HG03135 (cell line): ENCODE data around the gene BSPRY.
"Not testable (repeated sequence)": the region's sequence is repeated elsewhere in the genome, so short reads cannot be mapped to it uniquely, and the experiment has no call there.

Experiments used
- ATAC-seq: cut with Tn5 transposase; IDR thresholded peaks from one replicate; pipeline ENCODE4 v1.9.1; 2021; ENCODE audit warnings: mild to moderate bottlenecking, moderate library complexity; ENCODE audit not compliant: unreplicated experiment

The BSPRY gene

DNA sequence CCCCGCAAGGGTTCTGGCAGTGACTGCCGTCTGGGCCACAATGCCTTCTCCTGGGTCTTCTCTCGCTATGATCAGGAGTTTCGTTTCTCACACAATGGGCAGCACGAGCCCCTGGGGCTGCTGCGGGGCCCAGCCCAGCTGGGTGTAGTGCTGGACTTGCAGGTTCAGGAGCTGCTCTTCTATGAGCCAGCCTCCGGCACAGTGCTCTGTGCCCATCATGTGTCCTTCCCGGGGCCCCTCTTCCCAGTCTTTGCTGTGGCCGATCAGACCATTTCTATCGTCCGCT, 20.5 kb downstream of the BSPRY start:
- ATAC-seq: no peak

DNA sequence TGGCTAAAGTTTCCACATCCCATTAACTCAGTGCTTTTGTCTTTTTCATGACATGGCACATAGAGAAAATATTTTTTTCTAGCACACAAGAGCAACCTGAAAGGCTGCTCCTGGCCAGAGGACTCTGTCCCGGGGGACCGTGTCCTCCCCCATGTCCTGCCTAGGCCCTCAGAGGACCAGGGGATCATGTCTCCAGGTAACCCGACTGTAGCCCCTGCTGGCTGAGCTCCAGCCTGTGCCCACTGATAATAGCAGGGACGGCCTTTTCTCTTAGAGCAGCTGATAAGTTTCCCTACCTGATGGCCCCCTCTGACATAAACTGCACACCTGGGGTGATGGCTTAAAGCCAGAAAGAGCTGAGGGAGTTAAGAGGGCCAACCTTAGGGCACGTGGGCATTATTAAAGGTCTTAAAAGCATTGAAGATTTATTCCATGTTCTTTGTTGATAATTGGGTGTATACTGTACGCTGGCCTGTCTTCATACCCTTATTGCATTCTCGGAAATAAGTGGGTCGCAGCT, 21.5 kb downstream of the BSPRY start:
- ATAC-seq: no peak

DNA sequence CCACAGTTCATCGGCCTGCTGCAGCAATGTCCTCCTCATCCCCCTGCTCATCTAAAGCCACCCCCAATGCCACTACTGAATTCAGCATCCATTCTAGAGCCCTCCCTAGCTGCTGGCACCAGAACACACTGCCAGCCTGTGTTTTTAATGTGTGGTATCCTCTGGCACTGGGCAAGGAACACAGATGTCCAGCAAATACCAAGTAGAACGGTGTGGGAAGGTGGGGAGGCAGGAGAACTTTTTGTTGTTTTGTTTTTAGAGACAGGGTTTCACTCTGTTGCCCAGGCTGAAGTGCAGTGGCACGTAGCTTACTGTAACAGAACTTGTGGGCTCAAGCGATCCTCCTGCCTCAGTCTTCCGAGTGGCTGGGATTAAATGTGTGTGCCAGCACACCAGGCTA, 22.7 kb downstream of the BSPRY start:
- ATAC-seq: no peak

DNA sequence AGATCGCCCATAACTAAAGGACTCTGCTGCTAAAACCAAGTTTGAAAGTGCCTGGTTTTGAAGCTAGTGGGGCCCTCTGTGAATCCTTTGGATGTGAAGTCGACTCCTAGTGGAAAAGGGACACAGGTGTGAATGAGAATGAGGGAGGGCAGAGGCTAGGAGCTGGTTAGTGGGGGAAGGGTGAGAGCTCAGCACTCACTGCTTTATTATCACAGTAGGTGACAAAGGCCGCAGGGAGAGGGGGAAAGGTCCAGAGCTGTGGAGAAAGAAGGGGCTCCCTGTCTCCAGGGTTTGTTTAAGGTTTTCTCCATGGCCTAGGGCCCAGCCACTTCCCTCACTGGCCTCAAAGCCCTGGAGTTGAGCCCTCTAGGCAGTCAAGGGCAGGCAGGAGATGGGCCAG, 23.9 kb downstream of the BSPRY start:
- ATAC-seq: no peak

DNA sequence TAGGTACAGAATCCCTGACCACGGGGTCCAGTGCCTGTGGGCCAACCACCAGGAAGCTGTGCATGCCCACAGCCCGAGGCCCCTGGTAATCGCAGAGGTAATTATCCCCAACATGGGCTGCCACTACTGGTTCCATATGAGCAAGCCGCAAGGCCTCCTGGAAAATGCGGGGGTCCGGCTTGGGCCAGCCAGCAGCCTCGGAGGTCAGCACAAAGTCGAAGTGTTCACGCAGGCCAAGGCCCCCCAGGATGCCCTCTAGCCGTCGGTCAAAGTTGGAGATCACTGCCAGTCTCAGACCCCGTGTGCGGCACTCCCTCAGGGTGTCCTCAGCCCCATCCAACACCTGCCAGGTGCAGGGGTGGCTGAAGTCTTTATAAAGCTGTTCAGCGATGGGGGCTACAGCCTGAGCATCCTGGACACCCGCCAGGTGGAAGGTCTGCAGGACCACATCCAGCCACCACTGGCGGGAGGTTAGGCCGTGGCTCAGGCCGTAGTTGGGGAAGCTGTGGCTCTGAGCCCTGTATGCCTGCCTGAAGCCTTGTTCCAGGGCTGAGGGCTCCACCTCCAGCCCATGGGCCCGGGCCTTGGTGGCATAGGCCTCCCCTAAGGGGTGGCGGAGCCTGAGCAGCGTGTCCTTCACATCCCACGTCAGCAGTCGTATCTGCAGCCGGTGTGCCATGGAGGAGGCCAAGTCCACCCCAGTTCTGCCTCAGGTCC, 24.5 kb downstream of the BSPRY start:
- ATAC-seq: no peak

DNA sequence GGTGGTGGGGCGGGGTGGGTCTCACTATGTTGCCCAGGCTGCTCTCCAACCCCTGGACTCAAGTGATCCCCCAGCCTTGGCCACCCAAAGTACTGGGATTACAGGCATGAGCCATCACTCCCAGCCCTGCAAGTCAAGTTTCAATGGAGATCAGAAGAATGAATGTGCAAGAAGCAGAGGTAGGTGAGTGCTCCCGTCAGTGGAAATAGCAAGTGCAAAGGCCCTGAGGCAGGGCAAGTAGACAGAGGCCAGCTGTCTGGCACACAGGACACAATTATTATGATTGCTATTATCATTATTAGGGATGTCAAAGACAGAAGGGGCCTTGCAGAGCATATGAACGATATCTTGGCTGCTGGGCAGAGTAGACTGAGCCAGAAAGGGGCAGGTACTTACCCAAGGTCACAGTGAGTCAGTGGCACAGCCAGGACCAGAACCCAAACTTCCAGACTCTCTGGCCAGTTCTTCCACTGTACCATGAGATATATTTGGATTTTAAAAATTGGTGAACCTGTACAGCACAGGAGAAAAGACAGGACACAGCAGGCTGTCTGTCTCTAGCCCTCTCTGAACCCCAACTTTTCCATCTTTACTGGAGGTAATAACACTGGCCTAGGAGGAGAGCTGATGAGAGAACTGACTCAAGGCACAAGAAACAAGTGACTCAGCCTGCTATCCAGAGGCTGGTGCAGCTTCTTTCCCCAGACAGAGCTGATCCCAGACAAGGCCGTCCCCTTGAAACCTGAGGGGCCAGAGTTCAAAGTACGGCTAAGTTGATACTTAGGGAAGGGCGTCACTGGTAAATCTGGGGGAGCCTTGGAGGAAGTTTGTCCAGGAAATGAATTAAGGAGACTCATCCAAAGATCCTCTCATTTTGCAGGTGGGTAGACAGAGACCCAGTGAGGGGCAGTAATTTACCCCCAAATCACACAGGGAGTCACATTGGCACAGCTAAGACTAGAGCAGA, 26.0 kb downstream of the BSPRY start:
- ATAC-seq: no peak

DNA sequence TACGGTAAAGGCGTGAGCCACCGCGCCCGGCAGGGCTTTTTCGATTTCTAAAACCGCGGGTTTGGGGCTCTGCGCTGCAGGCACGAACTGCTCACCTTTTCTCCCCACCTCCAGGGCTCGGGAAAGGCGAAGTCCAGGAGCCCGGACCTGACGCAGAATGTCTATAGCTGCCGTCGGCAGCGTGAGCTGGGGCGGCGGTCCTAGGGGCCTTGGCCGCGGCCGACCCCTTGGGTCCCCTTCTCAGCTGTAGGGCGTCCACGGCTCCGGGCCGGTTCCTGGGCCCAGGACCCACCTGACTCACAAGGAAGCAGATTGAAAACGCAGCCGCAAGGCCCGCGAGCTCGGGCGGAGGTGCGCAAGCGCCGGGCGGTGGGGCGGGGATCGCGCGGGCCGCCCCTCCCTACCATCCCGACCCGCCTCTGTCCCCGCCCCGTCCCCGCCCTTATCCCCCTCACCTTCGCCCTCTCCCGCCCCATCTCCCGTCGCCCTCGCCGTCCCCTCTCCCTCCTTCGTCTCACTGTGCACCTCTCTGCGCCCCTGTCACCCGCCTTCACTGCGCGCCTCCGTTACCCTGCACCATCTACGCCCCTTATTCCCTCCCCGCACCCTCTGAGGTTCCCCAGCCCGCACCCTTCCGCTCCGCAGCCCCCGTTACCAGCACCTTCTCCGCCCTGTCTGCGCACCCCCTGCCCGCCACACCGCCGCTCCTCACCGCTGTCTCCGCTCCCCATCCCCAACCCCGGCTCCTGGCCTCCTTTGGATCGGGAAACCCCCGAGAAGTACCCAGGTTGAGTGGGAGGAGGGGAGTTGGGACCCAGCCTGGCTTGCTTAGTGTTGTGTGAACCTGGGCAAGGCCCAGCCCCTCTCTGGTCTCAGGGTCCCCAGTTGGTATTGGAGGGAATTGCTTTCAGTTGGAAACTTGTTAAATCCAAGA, 27.6 kb downstream of the BSPRY start, which contains the start of gene HDHD3:
TSS of gene HDHD3 (minus strand) at position 353 of the 934 bp plus-strand sequence. CDS start 2,632 bp downstream, outside the sequence.
- peak; percentile 72 for ATAC-seq

DNA sequence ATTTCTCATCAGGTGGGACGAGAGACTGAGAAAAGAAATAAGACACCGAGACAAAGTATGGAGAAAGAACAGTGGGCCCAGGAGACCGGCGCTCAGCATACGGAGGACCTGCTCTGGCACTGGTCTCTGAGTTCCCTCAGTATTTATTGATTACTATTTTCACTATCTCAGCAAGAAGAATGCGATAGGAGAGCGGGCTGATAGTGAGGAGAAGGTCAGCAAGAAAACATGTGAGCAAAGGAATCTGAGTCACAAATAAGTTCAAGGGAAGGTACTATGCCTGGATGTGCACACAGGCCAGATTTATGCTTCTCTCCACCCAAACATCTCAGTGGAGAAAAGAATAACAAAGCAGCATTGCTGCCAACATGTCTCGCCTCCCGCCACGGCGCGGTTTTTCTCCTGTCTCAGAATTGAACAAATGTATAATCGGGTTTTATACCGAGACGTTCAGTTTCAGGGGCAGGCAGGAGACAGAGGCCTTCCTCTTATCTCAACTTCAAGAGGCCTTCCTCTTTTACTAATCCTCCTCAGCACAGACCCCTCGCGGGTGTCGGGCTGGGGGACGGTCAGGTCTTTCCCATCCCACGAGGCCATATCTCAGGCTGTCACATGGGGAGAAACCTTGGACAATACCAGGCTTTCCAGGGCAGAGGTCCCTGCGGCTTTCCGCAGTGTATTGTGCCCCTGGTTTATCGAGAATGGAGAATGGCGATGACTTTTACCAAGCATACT, 29.9 kb downstream of the BSPRY start:
- not testable (repeated sequence) for ATAC-seq

DNA sequence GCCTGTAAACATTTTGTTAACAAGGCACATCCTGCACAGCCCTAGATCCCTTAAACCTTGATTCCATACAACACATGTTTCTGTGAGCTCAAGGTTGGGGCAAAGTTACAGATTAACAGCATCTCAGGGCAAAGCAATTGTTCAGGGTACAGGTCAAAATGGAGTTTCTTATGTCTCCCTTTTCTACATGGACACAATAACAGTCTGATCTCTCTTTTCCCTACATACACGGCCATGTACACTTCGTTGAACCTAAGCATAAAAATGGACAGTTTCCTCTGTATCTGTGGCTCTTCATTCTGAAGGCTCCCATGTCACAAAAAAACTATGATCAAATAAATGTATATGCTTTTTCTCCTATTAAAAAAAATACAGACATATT, 30.5 kb downstream of the BSPRY start:
- ATAC-seq: not testable (repeated sequence)

DNA sequence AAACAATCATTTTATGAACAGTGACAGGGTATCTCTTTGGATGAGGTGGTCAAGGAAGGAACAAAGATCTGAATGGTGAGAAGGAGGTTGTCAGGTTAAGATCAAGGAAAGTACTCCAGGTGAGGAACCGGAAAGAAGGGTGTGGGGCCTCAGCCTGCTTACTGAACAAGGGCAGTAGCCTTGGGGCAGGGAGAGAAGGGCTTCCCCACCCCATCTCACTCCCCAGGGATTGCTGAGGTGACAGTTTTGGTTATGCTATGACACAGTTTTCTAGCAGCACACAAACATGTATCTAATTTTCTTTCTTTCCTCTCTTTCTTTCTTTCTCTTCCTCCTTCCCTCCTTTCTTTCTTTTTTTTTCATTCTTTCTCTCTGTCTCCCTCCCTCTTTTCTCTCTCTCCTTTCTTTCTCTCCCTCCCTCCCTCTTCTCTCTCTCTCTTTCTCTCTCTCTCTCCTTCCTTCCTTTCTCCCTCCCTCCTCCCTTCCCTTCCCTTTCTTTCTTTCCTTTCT, 31.6 kb downstream of the BSPRY start:
- ATAC-seq: peak; percentile 37

DNA sequence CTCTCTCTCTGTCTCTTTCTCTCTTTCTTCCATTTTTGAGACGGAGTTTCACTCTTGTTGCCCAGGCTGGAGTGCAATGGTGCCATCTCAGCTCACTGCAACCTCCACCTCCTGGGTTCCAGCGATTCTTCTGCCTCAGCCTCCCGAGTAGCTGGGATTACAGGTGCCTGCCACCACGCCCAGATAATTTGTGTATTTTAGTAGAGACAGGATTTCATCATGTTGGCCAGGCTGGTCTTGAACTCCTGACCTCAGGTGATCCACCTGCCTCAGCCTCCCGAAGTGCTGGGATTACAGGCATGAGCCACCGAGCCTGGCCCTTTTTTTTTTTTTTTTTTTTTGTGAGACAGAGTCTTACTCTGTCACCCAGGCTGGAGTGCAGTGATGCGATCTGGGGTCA, 32.1 kb downstream of the BSPRY start:
- not testable (repeated sequence) for ATAC-seq

DNA sequence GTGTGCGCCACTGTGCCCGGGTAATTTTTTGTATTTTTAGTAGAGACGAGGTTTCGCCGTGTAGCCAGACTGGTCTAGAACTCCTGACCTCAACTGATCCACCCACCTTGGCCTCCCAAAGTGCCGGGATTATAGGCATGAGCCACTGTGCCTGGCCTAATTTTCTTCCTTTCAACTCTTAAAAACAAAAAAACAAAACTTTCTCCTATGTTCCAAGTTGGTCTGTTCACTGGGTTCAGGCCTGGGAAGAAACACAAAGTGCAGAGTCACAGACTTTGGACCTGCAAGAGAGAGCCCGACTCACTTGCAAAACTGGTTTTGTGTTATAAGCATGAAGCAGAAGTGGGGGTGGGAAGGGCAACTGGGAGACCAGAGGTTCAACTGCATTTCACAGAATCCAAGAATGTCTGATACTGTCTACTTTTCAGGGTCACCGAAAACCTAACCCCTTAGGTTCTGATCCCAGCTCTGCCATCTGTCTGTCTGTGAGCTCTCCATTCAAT, 32.6 kb downstream of the BSPRY start:
- ATAC-seq: no peak

DNA sequence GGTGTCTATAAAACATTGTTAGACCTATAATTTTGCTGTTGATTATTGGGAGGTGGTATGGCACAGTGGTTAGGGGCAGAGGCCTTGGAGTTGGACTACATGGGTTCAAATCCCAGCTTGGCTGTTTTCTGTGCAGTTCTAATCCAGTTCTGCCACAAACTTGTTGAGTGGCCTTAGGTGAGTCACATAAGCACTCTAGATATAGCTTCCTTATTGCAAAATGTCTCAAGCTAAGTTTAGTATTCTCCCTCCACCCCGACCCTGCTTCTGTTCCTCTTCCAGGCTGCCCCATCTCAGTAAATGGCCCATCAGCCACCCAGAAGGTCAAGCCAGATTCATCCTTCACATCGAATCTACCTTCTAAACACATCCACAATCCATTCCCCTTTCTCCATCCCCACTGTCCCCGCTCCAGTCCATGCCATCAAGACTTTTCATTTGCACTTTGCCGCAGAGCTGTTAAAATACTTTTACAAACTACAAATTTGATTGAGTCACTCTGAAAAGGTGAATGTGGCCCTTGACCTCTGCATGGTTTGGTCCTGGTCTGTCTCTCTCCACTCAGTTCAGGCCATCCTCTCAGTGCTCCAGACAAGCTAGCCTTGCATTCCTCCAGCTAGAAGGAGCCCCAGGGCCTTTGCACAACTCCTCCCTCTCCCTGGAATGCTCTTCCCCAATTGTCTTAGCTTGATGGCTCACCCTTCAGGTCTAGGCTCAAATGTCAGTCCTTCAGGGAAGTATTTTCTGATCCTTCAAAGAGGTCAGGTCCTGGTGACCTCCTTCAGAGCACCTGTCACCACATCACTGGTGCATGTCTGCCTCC, 37.4 kb downstream of the BSPRY start:
- ATAC-seq: no peak

DNA sequence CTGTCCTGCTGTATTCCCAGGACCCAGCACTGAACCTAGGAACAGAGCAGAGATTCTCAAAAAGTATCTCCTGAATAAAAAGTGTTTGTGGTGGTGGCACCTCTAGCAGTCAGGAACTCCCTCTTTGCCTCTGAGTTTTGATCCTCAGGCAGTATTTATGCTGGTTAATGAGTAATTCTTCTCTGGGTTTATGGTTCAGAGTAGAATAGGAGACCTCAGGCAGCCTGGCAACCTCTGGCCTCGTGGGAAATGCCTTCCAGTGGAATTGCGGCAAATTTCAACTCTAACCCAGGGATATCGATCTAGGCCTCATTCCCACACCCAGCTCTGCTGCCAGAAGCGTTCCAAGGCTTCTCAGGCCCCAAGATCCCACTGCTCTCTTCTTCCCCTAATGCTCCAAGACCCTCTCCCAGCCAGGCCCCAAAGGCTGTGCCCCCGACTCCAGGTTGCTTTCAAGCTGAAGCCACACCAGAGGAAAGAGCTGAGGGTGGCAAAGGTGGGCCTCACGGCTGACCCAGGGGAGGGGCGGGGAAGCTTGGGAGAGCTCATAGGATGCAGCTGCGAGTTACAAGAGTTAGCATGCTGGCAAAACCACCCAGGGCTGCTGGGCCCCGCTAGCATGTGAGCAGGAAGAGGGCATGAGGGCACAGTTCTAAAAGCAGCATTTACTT, 38.4 kb downstream of the BSPRY start:
- ATAC-seq: no peak

DNA sequence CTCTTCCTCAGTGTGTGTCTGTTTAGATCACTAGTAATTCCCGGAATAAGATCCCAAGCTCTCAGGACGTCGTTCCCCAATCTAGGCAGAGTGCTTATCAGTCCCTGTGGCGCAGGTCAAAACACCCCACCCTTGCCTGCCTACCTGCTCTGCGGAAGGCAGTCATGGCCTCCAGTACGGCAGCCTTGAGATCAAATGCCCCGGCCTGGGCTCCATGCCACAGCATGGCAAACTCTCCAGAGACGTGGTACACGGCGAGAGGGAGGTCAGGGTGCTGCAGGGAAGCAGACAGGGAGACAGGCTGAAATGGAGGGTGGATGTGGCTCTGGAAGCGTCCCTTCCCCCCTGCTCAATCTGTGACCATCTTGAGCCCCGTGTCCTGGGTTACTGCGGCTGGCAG, 39.5 kb downstream of the BSPRY start:
- no peak for ATAC-seq

DNA sequence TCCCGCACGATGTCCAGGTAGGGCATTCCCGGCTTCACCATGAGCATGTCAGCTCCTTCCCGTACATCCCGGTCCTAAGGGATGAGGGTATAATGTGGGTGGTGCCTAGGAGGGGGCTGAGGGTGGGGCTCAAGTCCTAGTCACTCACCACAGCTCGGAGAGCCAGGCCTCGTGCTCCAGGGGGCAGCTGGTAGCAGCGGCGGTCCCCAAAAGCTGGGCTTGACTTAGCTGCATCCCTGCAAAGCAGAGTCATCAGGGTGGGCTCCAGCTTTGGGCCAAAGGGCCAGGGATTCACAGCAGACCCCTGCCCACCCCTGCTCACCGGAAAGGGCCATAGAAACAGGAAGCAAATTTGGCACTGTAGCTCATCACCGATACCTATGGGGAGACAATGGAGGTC, 40.1 kb downstream of the BSPRY start:
- no peak for ATAC-seq

DNA sequence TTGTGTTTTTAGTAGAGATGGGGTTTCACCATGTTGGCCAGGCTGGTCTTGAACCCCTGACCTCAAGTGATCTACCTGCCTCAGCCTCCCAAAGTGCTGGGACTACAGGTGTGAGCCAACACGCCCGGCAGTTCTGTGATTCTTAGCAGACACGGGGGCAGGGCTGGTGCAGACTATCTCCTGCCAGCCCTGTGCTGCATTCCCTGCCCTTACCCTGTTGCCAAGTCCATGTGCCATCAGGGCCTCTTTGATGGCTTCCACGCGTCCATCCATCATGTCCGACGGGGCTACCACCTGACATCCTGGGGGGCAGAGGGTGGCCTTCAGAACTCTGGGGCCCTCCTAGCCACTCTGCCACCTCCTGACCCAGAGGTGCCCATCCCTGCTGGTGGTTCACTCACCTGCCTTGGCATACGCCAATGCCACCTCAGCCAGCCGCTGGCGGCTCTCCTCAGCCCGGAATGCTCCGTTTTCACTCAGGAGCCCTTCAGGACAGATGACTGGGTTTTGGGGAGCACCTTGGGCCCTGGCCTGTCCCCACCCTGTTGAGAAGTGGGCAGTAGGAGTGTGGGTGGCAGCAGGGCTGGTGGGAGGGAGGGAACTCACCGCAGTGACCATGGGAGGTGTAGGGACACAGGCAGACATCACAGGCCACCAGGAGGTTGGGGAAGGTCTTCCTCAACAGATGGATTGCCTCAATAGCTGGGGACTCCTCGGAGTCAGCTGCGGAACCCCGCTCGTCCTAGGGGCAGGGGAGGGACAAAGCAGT, 41.0 kb downstream of the BSPRY start:
- no peak for ATAC-seq

DNA sequence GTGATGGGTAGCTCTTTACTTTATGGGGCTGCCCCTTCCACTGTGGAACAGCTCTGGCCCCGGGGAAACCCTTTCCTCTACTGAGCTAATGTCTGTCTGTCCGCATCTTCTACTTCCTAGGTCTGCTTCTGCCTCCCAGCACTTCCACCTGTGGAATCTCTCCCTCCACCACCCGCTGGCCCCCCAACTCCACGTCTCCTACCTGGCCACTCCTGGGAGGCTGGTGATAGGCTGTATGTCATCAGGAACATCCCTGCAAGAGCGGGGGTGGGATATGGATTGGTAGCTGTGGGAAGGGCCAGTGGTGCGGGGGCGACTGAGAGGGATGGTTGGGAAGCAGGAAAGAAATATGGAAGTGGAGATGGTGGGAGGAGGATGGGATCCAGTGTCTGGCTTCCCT, 42.6 kb downstream of the BSPRY start:
- ATAC-seq: no peak
